ENCODE results near the gene OTX2. TPM values are rescaled to one million over a fixed set of nuclear protein-coding genes. Genes with fewer than 3 reads are reported as not detected.

The OTX2 gene
- total RNA-seq, 1 donor from 2014 or later, result not detected

DNA sequence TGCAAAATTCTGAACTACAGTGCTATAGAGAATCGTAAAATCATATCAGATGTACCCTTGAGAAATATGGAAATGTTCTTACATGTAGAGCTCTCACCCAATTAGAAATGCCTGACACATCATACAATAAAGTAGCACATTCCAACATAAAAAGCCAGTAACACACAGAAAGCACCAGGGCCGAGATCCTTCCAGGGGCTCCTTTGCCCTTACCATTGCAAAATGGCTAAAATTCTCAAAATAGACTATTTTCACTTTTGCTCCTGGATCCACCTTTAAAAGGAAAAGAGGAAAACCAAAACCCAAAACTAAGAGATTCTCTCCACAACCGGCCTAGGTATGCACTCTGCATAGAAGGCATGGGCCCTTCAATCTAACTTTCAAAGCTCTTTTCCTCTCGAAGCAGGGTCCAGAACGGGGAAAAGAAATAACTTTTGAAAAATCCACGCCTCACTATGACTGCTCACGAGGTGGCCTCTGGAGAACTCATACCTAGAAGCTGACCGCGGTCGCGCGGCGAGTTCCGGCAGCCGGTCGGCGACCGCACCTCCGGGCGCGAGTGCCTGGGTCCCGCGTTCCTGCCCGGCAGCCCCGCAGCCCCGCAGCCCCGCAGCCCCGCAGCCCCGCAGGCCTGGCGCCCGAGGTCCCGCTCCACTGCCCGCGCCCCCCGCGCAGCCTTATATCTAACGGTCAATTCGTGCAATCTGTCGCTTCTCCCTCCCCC lies 2.7 kb downstream of the OTX2 start:
- H3K4me3 ChIP-seq, result no peak overlapping the region
- ATAC-seq (no peak), DNase-seq (no peak)
- intact Hi-C loops (cut with DNase I), result no loop called here
- no peaks in the 10 kb centered on the region for H3K36me3 ChIP-seq
- H3K9me3 ChIP-seq, result no peaks in the 10 kb centered on the region
- H3K4me1 ChIP-seq, result no peaks in the 10 kb centered on the region
- TF ChIP-seq, protein P1, sequence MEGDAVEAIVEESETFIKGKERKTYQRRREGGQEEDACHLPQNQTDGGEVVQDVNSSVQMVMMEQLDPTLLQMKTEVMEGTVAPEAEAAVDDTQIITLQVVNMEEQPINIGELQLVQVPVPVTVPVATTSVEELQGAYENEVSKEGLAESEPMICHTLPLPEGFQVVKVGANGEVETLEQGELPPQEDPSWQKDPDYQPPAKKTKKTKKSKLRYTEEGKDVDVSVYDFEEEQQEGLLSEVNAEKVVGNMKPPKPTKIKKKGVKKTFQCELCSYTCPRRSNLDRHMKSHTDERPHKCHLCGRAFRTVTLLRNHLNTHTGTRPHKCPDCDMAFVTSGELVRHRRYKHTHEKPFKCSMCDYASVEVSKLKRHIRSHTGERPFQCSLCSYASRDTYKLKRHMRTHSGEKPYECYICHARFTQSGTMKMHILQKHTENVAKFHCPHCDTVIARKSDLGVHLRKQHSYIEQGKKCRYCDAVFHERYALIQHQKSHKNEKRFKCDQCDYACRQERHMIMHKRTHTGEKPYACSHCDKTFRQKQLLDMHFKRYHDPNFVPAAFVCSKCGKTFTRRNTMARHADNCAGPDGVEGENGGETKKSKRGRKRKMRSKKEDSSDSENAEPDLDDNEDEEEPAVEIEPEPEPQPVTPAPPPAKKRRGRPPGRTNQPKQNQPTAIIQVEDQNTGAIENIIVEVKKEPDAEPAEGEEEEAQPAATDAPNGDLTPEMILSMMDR (IDR thresholded peaks at IDR 0.05), result no peak
- no peak overlapping the region for H3K27ac ChIP-seq
- H3K27me3 ChIP-seq, result peaks cover 100% of the 10 kb centered on the region

DNA sequence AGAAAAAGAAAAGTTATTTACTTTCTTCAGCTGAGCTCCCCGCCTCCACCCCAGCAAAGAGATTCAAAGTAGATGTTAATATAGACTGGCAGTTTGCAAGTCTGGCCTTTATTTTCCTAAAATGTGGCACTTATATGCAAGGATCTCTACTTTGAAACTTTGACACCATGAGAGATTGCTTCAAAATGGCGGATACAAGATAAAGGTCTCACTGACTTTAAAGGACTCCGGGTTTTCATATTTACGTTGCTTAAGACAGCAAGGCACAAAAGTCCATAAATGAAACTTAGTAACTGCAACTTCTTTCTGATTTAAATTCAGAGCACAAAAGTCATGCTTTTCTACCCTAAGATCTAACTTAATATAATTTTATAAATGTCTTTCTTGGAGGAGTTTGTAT lies 3.5 kb downstream of the OTX2 start:
- DNase-seq (no peak), ATAC-seq (no peak)
- Histone ChIP-seq H3K36me3 (no peaks in the 10 kb centered on the region), H3K4me1 (no peaks in the 10 kb centered on the region), H3K27me3 (peaks cover 100% of the 10 kb centered on the region), H3K27ac (no peak overlapping the region), H3K4me3 (no peak overlapping the region), H3K9me3 (no peaks in the 10 kb centered on the region)
- TF ChIP-seq, protein P1 (IDR thresholded peaks at IDR 0.05), result no peak
- intact Hi-C loops (cut with DNase I), result no loop called here

DNA sequence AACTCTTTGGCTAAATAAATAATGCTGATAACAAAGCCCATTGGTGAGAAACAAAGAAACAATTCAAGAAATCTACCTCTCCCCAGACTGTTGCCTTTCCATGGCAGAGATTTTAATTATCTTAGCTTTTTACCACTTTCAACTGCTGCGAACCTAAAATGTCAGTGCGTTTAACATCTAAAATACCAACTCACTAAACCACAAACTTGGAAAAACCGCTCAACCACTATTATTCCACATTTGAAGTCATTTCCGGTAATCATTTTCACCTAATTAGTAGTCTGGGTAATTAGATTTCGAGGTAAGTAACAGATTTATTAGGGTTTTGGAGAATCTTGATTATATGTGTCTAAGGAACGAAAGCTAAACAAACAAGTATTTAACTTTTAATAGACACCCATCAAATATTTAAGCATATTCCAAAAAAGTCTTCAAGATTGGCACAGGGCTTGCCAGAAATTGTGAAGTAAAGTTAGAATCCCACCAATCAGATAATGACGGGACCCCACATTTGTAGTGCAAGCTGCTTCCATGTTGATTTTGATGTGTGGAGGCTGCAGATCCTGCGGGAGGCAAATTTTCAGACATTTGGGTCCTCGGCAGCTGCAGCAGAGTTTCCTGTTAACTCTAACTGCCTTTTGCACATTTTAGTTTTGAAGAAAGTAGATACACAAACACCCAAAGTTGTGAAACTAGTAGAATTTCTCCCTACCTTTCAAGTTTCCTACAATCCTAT lies 4.1 kb downstream of the OTX2 start:
- Histone ChIP-seq H3K9me3 (no peaks in the 10 kb centered on the region), H3K27me3 (peaks cover 100% of the 10 kb centered on the region), H3K4me1 (no peaks in the 10 kb centered on the region), H3K27ac (no peak overlapping the region), H3K4me3 (no peak overlapping the region), H3K36me3 (no peaks in the 10 kb centered on the region)
- ATAC-seq, result no peak
- TF ChIP-seq, protein P1 (IDR thresholded peaks at IDR 0.05), result no peak
- intact Hi-C loops (cut with DNase I), result no loop called here
- DNase-seq, result no peak

DNA sequence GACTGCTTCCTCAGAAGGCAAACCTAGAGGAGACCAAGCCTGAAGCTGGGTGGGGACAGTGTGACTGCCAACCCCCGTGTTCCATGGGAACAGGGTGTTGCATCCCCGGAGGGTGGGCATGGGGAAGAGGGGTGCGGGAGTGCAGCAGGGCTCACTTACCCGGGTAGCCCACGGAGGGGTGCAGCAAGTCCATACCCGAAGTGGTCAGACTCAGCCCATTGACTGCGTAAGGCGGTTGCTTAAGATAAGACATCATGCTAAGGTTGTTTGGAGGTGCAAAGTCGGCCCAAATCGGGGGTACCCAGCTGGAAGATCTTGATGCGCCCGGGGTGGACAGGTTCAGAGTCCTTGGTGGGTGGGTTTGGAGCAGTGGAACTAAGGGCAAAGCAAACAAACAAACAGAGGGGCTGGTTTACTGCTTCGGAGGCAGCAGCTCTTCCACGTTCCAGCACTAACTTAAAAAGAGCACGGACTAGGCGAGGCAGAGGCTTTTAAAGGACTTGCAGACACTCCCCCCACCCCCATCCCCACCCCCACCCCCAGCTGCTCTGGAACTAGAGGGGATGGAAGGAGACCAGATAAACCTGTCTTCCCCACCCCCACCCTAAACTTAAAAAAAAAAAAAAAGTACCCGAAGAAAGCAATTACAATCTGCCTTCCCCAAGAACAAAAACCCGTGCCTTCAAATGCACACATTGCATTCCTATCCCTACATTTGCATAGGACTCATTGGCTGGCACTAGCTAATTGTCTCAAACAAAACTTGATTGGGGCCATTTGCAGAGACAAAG lies 4.9 kb downstream of the OTX2 start:
- no peaks in the 10 kb centered on the region for H3K36me3 ChIP-seq
- no peak overlapping the region for H3K4me3 ChIP-seq
- H3K9me3 ChIP-seq, result no peaks in the 10 kb centered on the region
- TF ChIP-seq, protein P1 (IDR thresholded peaks at IDR 0.05), result no peak
- no peak overlapping the region for H3K27ac ChIP-seq
- ATAC-seq (no peak), DNase-seq (no peak)
- H3K27me3 ChIP-seq, result peaks cover 100% of the 10 kb centered on the region
- intact Hi-C loops (cut with DNase I), result no loop called here
- H3K4me1 ChIP-seq, result no peaks in the 10 kb centered on the region

DNA sequence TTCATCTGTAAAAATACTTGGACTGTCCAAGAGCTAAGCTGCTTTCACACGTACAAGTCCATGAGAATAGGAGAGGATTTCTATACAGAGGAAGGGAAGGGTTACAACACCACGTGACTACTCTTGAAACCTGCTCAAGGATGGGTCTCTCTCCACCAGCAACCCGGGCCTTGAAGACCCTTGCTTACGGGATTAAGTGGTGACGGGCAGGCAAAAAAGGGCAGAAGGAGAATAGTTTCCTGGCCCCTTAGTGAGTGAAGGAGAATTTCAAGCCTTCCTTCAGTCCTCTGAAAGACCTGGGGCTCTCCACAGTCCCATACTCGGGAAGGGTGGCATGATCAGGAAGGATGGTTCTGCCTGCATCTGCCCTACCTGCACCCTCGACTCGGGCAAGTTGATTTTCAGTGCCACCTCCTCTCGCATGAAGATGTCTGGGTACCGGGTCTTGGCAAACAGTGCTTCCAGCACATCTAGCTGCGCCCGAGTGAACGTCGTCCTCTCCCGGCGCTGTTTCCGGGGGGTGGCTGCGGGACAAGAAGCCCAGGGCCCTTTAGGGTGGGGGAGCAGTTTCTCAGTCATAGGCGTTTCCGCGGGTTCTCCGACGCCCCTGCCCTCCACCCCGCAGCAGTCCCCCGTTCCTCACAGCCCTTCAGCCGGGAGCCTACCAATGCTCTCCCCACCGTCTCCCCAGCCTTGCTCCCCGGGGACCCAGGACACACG lies 6.3 kb downstream of the OTX2 start:
- H3K27me3 ChIP-seq, result peaks cover 100% of the 10 kb centered on the region
- TF ChIP-seq, protein P1 (IDR thresholded peaks at IDR 0.05), result no peak
- DNase-seq, result no peak
- H3K36me3 ChIP-seq, result no peaks in the 10 kb centered on the region
- ATAC-seq, result no peak
- intact Hi-C loops (cut with DNase I), result no loop called here
- H3K9me3 ChIP-seq, result no peaks in the 10 kb centered on the region
- H3K4me3 ChIP-seq, result no peak overlapping the region
- H3K27ac ChIP-seq, result no peak overlapping the region
- no peaks in the 10 kb centered on the region for H3K4me1 ChIP-seq
